KMS-11 (cell line): ENCODE results near the gene PDE11A.
A peak's percentile ranks its signal among the peaks of the same experiment; 100 is the strongest.

ENCODE experiments used
- H2AFZ ChIP-seq: fragments of 200-600 bp; sonication (generic); 2 replicates; pipeline ENCODE4 v1.6.1; 2016; ENCODE audit warnings: antibody characterized with exemption, mixed run types, low read depth
- H3K27ac ChIP-seq: fragments of 200-600 bp; sonication (generic); 2 replicates; pipeline ENCODE4 v1.6.1; 2016; ENCODE audit warnings: mild to moderate bottlenecking, mixed run types
- H3K27me3 ChIP-seq: fragments of 200-600 bp; sonication (generic); 2 replicates; pipeline ENCODE4 v1.6.1; 2017; ENCODE audit warnings: mild to moderate bottlenecking, low read depth, mixed run types, moderate library complexity; ENCODE audit not compliant: insufficient read depth
- H3K36me3 ChIP-seq: fragments of 200-600 bp; sonication (generic); 2 replicates; pipeline ENCODE4 v1.6.1; 2017; ENCODE audit warnings: mild to moderate bottlenecking, mixed run types; ENCODE audit not compliant: insufficient read depth
- H3K4me1 ChIP-seq: fragments of 200-600 bp; sonication (generic); 2 replicates; pipeline ENCODE4 v1.6.1; 2016; ENCODE audit warnings: mild to moderate bottlenecking, low read depth, mixed run types; ENCODE audit not compliant: poor library complexity, severe bottlenecking
- H3K4me2 ChIP-seq: fragments of 200-600 bp; sonication (generic); 2 replicates; pipeline ENCODE4 v1.7.0; 2016; ENCODE audit warnings: mild to moderate bottlenecking, mixed run types
- H3K4me3 ChIP-seq: fragments of 200-600 bp; sonication (generic); IDR thresholded peaks from 2 replicates; pipeline ENCODE4 v1.6.1; 2017; ENCODE audit warnings: low read depth, low read length, mixed read lengths; ENCODE audit not compliant: insufficient read depth
- H3K79me2 ChIP-seq: fragments of 200-600 bp; sonication (generic); 2 replicates; pipeline ENCODE4 v1.6.1; 2016; ENCODE audit warnings: low read depth, mixed run types; ENCODE audit not compliant: insufficient read depth
- H3K9ac ChIP-seq: fragments of 200-600 bp; sonication (generic); 2 replicates; pipeline ENCODE4 v1.6.1; 2016; ENCODE audit warnings: mild to moderate bottlenecking, mixed run types
- H4K20me1 ChIP-seq: fragments of 200-600 bp; sonication (generic); 2 replicates; pipeline ENCODE4 v1.6.1; 2016; ENCODE audit warnings: mild to moderate bottlenecking, mixed run types; ENCODE audit not compliant: insufficient read depth
- TF ChIP-seq, protein P1 (sequence below): fragments of 200-600 bp; sonication (generic); conservative IDR thresholded peaks from 2 replicates; pipeline ENCODE4 v1.6.1; 2017; ENCODE audit warnings: low read depth, mild to moderate bottlenecking, antibody characterized with exemption, low read length, moderate library complexity, mixed read lengths

The PDE11A gene

DNA sequence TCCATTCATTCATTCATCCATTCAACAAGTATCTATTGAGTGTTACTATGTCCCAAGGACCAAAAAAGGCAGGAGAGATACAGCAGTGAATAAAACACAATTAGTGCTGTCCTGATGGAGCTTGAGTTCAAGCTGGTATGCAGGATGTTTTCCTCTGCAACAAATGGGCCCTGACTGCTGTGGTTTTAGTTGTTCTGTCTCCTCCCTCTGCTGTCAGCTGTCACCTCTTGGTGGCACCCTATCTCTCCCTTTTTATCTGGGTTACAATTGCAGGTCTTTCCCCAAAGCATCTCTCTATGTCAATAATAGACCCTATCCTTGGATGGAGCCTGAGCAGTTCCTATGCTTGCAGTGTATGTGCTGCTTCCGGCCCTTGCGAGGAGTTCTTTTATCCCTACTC is 304.8 kb downstream of the PDE11A start:
- Histone ChIP-seq H3K4me3 (no peak overlapping the region), H3K27ac (no peak overlapping the region), H3K36me3 (no peaks in the 10 kb centered on the region), H4K20me1 (no peaks in the 10 kb centered on the region), H2AFZ (no peak overlapping the region), H3K4me1 (peaks cover 5% of the 10 kb centered on the region), H3K4me2 (no peak overlapping the region), H3K79me2 (no peaks in the 10 kb centered on the region), H3K9ac (no peak overlapping the region), H3K27me3 (no peaks in the 10 kb centered on the region)
- TF ChIP-seq, protein P1, sequence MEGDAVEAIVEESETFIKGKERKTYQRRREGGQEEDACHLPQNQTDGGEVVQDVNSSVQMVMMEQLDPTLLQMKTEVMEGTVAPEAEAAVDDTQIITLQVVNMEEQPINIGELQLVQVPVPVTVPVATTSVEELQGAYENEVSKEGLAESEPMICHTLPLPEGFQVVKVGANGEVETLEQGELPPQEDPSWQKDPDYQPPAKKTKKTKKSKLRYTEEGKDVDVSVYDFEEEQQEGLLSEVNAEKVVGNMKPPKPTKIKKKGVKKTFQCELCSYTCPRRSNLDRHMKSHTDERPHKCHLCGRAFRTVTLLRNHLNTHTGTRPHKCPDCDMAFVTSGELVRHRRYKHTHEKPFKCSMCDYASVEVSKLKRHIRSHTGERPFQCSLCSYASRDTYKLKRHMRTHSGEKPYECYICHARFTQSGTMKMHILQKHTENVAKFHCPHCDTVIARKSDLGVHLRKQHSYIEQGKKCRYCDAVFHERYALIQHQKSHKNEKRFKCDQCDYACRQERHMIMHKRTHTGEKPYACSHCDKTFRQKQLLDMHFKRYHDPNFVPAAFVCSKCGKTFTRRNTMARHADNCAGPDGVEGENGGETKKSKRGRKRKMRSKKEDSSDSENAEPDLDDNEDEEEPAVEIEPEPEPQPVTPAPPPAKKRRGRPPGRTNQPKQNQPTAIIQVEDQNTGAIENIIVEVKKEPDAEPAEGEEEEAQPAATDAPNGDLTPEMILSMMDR = no peak

DNA sequence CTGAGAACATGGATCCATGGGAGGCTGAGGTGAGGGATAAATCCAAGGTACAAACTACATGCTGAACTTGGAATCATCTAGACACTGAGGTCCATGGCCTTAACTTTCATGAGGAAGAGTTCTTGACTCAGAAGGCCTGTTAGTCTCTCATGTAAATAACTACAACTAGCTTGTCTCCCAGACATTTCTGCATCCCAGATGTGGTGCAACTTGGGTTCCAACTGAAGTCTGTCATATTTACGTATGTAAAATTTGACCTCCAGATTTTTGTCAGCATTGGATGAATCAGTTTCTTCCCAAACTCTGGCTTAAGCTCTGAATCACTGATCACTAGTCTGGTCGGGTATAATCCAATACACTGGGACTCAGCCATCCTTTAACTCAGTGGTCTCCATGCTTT is 306.9 kb downstream of the PDE11A start:
- TF ChIP-seq, protein P1 = no peak
- Histone ChIP-seq H3K27me3 (no peaks in the 10 kb centered on the region), H3K36me3 (no peaks in the 10 kb centered on the region), H3K27ac (no peak overlapping the region), H3K79me2 (no peaks in the 10 kb centered on the region), H2AFZ (no peak overlapping the region), H3K4me3 (no peak overlapping the region), H4K20me1 (no peaks in the 10 kb centered on the region), H3K4me1 (peaks cover 5% of the 10 kb centered on the region), H3K9ac (no peak overlapping the region), H3K4me2 (no peak overlapping the region)

DNA sequence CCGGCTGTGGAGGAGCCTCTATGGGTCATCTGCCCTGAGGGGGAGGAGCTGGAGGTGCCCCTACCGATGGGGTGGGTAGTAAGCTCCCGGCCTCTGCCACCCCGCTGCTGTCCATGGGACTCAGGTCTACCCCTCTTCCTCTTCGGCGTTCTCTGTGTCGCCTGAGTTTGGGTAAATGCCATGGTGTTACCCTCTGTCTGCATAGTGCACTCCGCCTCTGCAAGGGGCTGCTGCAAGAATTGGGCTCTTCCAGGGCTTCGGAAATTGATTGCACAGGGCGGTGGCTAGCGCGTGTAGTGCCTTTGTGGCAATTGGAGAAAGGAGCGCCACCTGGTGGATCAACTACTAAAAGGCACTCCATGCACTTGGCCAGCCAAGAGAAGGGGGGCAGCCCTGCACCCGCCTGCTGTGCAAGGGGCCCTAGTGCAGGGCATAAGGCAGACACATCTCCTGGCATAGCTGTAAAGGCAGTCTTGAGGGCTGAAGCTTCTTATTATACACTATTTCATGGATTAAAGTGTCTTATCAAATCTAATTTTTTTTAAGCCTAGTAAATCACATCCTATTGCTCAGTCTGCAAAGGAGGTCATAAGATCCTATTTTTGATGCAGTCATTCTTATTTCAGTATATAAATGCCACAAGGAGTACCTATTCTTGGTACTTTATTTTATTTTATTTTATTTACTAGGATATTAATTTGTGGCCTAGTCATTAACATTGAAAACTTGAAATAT is 308.9 kb downstream of the PDE11A start:
- no peak overlapping the region; the same call in 1 of the 2 replicates for H3K4me2 ChIP-seq
- no peak overlapping the region for H3K9ac ChIP-seq
- no peaks in the 10 kb centered on the region for H4K20me1 ChIP-seq
- no peaks in the 10 kb centered on the region for H3K79me2 ChIP-seq
- TF ChIP-seq, protein P1 = peak; percentile 92
- H3K27ac ChIP-seq = no peak overlapping the region
- H2AFZ ChIP-seq = peak overlapping the region; percentile 60
- H3K36me3 ChIP-seq = no peaks in the 10 kb centered on the region
- H3K4me1 ChIP-seq = peaks cover 5% of the 10 kb centered on the region
- H3K4me3 ChIP-seq = no peak overlapping the region
- no peaks in the 10 kb centered on the region for H3K27me3 ChIP-seq

- H2AFZ ChIP-seq = no peak overlapping the region
Measured at GRCh38 chr2:177759443-177759842, 313.1 kb downstream of the PDE11A start.

More at GRCh38 chr2:177759443-177759842, 313.1 kb downstream of the PDE11A start:
- H4K20me1 ChIP-seq = no peaks in the 10 kb centered on the region
- H3K27ac ChIP-seq = no peak overlapping the region
- H3K27me3 ChIP-seq = no peaks in the 10 kb centered on the region
- no peak overlapping the region for H3K4me3 ChIP-seq
- H3K4me1 ChIP-seq = no peaks in the 10 kb centered on the region
- H3K36me3 ChIP-seq = no peaks in the 10 kb centered on the region
- H3K9ac ChIP-seq = no peak overlapping the region
- no peak overlapping the region for H3K4me2 ChIP-seq
- H3K79me2 ChIP-seq = no peaks in the 10 kb centered on the region
- TF ChIP-seq, protein P1 = no peak
